PC-3 (cell line): ENCODE measurements around the gene NPLOC4. TPM values are rescaled to one million over a fixed set of nuclear protein-coding genes. Genes with fewer than 3 reads are reported as not detected.

ENCODE experiments used
- ATAC-seq: fragments of 200-7000 bp; cut with Tn5 transposase; 2 replicates; pipeline ENCODE4 v1.9.1; 2020; ENCODE audit warnings: mild to moderate bottlenecking, moderate library complexity
- BruUV-seq: library from RNA; stranded (reverse); fragments of 400-500 nt; replicated peaks from 2 replicates; lab custom pipeline; 2021; lab: Mats Ljungman, UMichigan
- CTCF ChIA-PET: fragments of 300-600 bp; sonication (Branson Sonifier 250); formaldehyde crosslinking; loops from one replicate; lab custom pipeline; 2022; ENCODE audit warnings: antibody characterized with exemption; lab: Charles Lee
- POLR2A ChIA-PET: fragments of 300-600 bp; sonication (Branson Sonifier 250); formaldehyde crosslinking; loops from one replicate; lab custom pipeline; 2022; ENCODE audit warnings: antibody characterized with exemption; ENCODE audit not compliant: unreplicated experiment; lab: Charles Lee
- DNase-seq: peaks from one replicate; pipeline ENCODE4 v3.0.0-alpha.2; 2015
- H2AFZ ChIP-seq: fragments of 300-600 bp; sonication (generic); 2 replicates; pipeline ENCODE4 v1.6.0; 2016; ENCODE audit warnings: antibody characterized with exemption, low read length
- H3F3A ChIP-seq: fragments of 300-600 bp; sonication (generic); one replicate; pipeline ENCODE4 v1.6.0; 2017; ENCODE audit warnings: antibody characterized with exemption, low read length, control low read depth, mild to moderate bottlenecking; ENCODE audit not compliant: unreplicated experiment
- H3K27ac ChIP-seq: fragments of 300-600 bp; sonication (generic); 2 replicates; pipeline ENCODE4 v1.5.1; 2016; ENCODE audit warnings: mild to moderate bottlenecking, low read length
- H3K27me3 ChIP-seq: fragments of 300-600 bp; sonication (generic); 2 replicates; pipeline ENCODE4 v1.6.1; 2016; ENCODE audit warnings: low read length, mixed read lengths
- H3K36me3 ChIP-seq: fragments of 300-600 bp; sonication (generic); 2 replicates; pipeline ENCODE4 v1.6.1; 2016; ENCODE audit warnings: low read depth, mixed run types, low read length, mixed read lengths
- H3K4me1 ChIP-seq: fragments of 300-600 bp; sonication (generic); 2 replicates; pipeline ENCODE4 v1.5.1; 2016; ENCODE audit warnings: low read length; ENCODE audit not compliant: insufficient read depth
- H3K4me2 ChIP-seq: fragments of 300-600 bp; sonication (generic); 2 replicates; pipeline ENCODE4 v1.6.0; 2016; ENCODE audit warnings: low read length
- H3K4me3 ChIP-seq: fragments of 300-600 bp; sonication (generic); 2 replicates; pipeline ENCODE4 v1.5.1; 2016; ENCODE audit warnings: mild to moderate bottlenecking, low read length, mixed read lengths
- H3K79me2 ChIP-seq: fragments of 300-600 bp; sonication (generic); 2 replicates; pipeline ENCODE4 v1.6.1; 2017; ENCODE audit warnings: low read length, mixed read lengths
- H3K9ac ChIP-seq: fragments of 300-600 bp; sonication (generic); 2 replicates; pipeline ENCODE4 v1.6.0; 2016; ENCODE audit warnings: mild to moderate bottlenecking, low read length
- H3K9me2 ChIP-seq: fragments of 300-600 bp; sonication (generic); replicated peaks from 2 replicates; pipeline ENCODE4 v1.6.1; 2016; ENCODE audit warnings: mixed run types, low read length, mixed read lengths
- H3K9me3 ChIP-seq: fragments of 300-600 bp; sonication (generic); 2 replicates; pipeline ENCODE4 v1.6.1; 2016; ENCODE audit warnings: low read length, mixed read lengths
- H4K20me1 ChIP-seq: fragments of 300-600 bp; sonication (generic); 2 replicates; pipeline ENCODE4 v1.6.1; 2016; ENCODE audit warnings: low read length, mixed read lengths
- EZH2 ChIP-seq: fragments of 300-600 bp; sonication (generic); IDR thresholded peaks from one replicate; pipeline ENCODE4 v1.6.1; 2017; ENCODE audit warnings: antibody characterized with exemption, mild to moderate bottlenecking, low read length; ENCODE audit not compliant: unreplicated experiment
- EZH2phosphoT487 ChIP-seq: fragments of 300-600 bp; sonication (generic); IDR thresholded peaks from 2 replicates; pipeline ENCODE4 v1.6.1; 2018; ENCODE audit warnings: mild to moderate bottlenecking, antibody characterized with exemption, low read length, borderline replicate concordance
- intact Hi-C: fragments of 100-400 bp; cut with micrococcal nuclease; formaldehyde crosslinking; loops from 2 replicates; pipeline ENCODE4 v1.9.0; 2023
- total RNA-seq: library from RNA; depleted of rRNA; stranded (reverse); fragments of >200 nt; gene quantifications from 2 replicates; pipeline ENCODE4 v1.2.3, GENCODE V29; 2014
- TF ChIP-seq, protein P1 (sequence below): fragments of 300-600 bp; sonication (generic); conservative IDR thresholded peaks from 2 replicates; pipeline ENCODE4 v1.5.1; 2017; ENCODE audit warnings: antibody characterized with exemption, low read depth, mild to moderate bottlenecking, low read length

Gene NPLOC4
- total RNA-seq, 1 experiment from 2014 or later: 109 TPM

DNA sequence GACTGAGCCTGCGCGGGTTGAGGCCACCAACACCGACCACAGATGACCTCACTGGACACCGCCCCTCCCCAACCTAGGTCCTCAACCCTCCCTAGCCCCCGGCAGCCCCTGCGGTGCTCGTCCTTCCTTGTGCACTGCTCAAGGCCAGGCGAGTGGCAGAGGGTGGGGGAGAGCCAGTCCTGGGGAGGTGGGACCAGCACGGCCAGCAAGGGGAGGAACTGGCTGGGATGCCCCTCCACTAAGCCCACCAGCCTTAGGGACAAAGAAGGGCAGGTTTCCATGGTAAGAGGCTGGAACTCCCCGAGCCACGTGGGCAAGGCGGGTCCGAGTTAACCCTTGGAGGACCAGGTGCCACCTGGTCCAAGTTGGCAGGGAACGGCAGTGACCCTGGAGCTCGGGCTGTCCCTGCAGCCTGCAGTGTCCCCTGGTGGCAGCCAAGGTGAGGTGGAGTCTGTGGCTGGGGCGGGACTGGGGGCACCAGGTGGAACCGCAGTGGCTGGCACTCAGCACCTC is 99.5 kb downstream of the NPLOC4 start:
- Histone ChIP-seq H3K9ac (no peak overlapping the region), H3K9me2 (no peaks in the 10 kb centered on the region), H3K4me1 (no peaks in the 10 kb centered on the region), H4K20me1 (no peaks in the 10 kb centered on the region), H3K4me3 (no peak overlapping the region), H3K9me3 (no peaks in the 10 kb centered on the region), H3K27ac (no peak overlapping the region), H3K4me2 (no peak overlapping the region), H3F3A (no peaks in the 10 kb centered on the region), H3K27me3 (no peaks in the 10 kb centered on the region), H2AFZ (no peak overlapping the region), H3K79me2 (no peaks in the 10 kb centered on the region), H3K36me3 (no peaks in the 10 kb centered on the region)
- DNase-seq (peak; percentile 33), ATAC-seq (peak; percentile 39)
- TF ChIP-seq EZH2phosphoT487: no peak
- TF ChIP-seq EZH2: no peak
- TF ChIP-seq, protein P1, sequence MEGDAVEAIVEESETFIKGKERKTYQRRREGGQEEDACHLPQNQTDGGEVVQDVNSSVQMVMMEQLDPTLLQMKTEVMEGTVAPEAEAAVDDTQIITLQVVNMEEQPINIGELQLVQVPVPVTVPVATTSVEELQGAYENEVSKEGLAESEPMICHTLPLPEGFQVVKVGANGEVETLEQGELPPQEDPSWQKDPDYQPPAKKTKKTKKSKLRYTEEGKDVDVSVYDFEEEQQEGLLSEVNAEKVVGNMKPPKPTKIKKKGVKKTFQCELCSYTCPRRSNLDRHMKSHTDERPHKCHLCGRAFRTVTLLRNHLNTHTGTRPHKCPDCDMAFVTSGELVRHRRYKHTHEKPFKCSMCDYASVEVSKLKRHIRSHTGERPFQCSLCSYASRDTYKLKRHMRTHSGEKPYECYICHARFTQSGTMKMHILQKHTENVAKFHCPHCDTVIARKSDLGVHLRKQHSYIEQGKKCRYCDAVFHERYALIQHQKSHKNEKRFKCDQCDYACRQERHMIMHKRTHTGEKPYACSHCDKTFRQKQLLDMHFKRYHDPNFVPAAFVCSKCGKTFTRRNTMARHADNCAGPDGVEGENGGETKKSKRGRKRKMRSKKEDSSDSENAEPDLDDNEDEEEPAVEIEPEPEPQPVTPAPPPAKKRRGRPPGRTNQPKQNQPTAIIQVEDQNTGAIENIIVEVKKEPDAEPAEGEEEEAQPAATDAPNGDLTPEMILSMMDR: peak; percentile 65
- POLR2A ChIA-PET: no interaction called here
- BruUV-seq: no TSS peak
- intact Hi-C loops: no loop called here
- CTCF ChIA-PET: interaction anchor here (0.6 kb wide), 1 partner anchor 19 kb away, joined by 3 read pairs; no protein-coding TSS in a partner anchor

DNA sequence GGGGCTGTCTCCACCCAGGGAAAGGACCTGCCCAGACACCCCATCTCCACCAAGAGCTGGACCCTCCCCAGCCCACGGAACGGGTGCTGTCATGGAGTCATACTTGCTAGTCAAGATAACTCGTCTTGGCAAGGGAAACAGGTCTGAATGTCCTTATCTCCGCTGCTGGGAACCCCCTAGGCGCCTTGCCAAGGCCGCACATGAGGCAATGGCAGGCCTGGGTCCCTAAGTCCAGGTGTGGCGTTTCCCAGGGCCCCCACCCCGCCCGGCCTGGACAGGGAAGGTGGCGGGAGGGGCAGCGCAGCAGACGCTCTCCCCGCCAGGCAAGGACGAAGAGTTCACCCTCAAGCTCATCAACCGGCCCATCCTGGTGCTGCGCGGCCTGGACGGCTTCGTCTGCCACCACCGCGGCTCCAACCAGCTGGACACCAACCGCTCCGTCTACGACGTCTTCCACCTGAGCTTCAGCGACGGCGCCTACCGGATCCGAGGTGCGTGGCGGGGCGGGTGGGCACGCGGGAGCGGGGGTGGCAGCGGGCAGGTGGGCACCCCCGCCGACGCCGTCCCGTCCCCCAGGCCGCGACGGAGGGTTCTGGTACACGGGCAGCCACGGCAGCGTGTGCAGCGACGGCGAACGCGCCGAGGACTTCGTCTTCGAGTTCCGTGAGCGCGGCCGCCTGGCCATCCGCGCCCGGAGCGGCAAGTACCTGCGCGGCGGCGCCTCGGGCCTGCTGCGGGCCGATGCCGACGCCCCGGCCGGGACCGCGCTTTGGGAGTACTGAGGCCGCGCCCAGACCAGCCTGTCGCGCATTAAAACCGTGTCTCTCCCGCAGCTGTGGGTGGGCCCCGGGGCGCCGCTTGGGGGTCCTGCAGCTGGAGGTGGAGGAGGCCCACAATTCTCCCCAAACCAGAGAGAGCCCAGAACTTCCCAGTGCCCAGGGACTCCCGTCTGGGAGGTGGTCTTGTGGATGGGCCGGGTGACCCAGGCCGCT is 100.3 kb downstream of the NPLOC4 start:
- Histone ChIP-seq H3K9me2 (no peaks in the 10 kb centered on the region), H3F3A (no peaks in the 10 kb centered on the region), H3K4me3 (no peak overlapping the region), H3K9me3 (no peaks in the 10 kb centered on the region), H3K27me3 (no peaks in the 10 kb centered on the region), H3K4me1 (no peaks in the 10 kb centered on the region), H2AFZ (no peak overlapping the region), H3K79me2 (no peaks in the 10 kb centered on the region), H3K27ac (no peak overlapping the region), H3K36me3 (no peaks in the 10 kb centered on the region), H4K20me1 (no peaks in the 10 kb centered on the region), H3K9ac (no peak overlapping the region), H3K4me2 (no peak overlapping the region)
- ATAC-seq (no peak), DNase-seq (no peak)
- CTCF ChIA-PET: no interaction called here
- POLR2A ChIA-PET: no interaction called here
- TF ChIP-seq EZH2phosphoT487 (no peak), EZH2 (no peak)
- TF ChIP-seq, protein P1: no peak
- intact Hi-C loops: no loop called here
- no TSS peak for BruUV-seq
